ENCODE results near the gene GRAMD1B.

Gene GRAMD1B

GRCh38 chr11:123409456-123410217 lies 20.4 kb upstream of the GRAMD1B start:
- DNase-seq, result no peak

GRCh38 chr11:123410218-123410549 lies 19.9 kb upstream of the GRAMD1B start:
- DNase-seq, result no peak

- DNase-seq, result no peak
Measured at GRCh38 chr11:123413636-123414035, 16.4 kb upstream of the GRAMD1B start.

- no peak for DNase-seq
Measured at GRCh38 chr11:123416566-123416965, 13.5 kb upstream of the GRAMD1B start.

GRCh38 chr11:123418351-123419114 lies 11.5 kb upstream of the GRAMD1B start:
- DNase-seq, result no peak

GRCh38 chr11:123419731-123420452 lies 10.2 kb upstream of the GRAMD1B start:
- no peak for DNase-seq

GRCh38 chr11:123421589-123421988 lies 8.5 kb upstream of the GRAMD1B start:
- no peak for DNase-seq

GRCh38 chr11:123425367-123425766 lies 4.7 kb upstream of the GRAMD1B start:
- no peak for DNase-seq

- DNase-seq, result no peak
Measured at GRCh38 chr11:123426789-123427188, 3.3 kb upstream of the GRAMD1B start.

GRCh38 chr11:123427405-123427804 lies 2.7 kb upstream of the GRAMD1B start:
- DNase-seq, result no peak

- no peak for DNase-seq
Measured at GRCh38 chr11:123428116-123428715, 1.9 kb upstream of the GRAMD1B start.

- no peak for DNase-seq
Measured at GRCh38 chr11:123429336-123429735, 733 bp upstream of the GRAMD1B start.

GRCh38 chr11:123430721-123431497 lies 840 bp downstream of the GRAMD1B start:
- no peak for DNase-seq

- DNase-seq, result no peak
Measured at GRCh38 chr11:123431619-123432018, 1.6 kb downstream of the GRAMD1B start.

GRCh38 chr11:123434262-123434661 lies 4.2 kb downstream of the GRAMD1B start:
- DNase-seq, result no peak

GRCh38 chr11:123434911-123435310 lies 4.8 kb downstream of the GRAMD1B start:
- DNase-seq, result no peak

GRCh38 chr11:123437236-123437979 lies 7.3 kb downstream of the GRAMD1B start:
- no peak for DNase-seq

- no peak for DNase-seq
Measured at GRCh38 chr11:123438131-123438627, 8.1 kb downstream of the GRAMD1B start.

GRCh38 chr11:123439616-123440015 lies 9.5 kb downstream of the GRAMD1B start:
- DNase-seq, result no peak

GRCh38 chr11:123441161-123441560 lies 11.1 kb downstream of the GRAMD1B start:
- DNase-seq, result no peak

- no peak for DNase-seq
Measured at GRCh38 chr11:123443851-123444623, 14.0 kb downstream of the GRAMD1B start.

All from GDM1 (cell line).